AG10803 (cell line): ENCODE results near the gene GNG14.

Experiments used
- DNase-seq: peaks from one replicate; pipeline ENCODE4 v3.0.0; 2010; ENCODE audit warnings: low read depth
- H3K4me3 ChIP-seq: 2 replicates; pipeline ENCODE4 v1.5.1; 2011; ENCODE audit warnings: mild to moderate bottlenecking, low read length, control low read depth
- TF ChIP-seq, protein P1 (sequence below): conservative IDR thresholded peaks from 2 replicates; pipeline ENCODE4 v1.5.1; 2011; ENCODE audit warnings: mild to moderate bottlenecking, low read length, control low read depth, inconsistent platforms

The GNG14 gene

DNA sequence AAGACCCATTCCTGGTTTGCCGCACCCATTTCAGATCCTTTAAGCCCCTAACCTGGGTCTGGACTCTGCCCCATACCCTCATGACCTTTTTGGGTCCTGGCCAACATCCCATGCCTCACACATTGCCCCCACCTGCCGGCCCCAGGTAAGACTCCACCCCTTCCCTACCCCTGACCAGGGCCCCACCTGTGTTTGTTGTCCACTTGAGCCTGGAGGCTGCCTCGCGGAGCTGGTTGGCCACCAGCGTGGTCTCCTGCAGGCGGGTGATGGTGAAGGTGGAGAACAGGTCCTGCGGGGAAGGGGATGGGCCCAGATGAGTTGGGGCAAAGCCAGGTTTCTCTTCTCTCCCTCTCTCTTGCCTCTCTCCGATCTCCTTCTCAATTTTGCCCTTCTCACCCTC lies 40.8 kb upstream of the GNG14 start:
- no peak overlapping the region for H3K4me3 ChIP-seq
- TF ChIP-seq, protein P1, sequence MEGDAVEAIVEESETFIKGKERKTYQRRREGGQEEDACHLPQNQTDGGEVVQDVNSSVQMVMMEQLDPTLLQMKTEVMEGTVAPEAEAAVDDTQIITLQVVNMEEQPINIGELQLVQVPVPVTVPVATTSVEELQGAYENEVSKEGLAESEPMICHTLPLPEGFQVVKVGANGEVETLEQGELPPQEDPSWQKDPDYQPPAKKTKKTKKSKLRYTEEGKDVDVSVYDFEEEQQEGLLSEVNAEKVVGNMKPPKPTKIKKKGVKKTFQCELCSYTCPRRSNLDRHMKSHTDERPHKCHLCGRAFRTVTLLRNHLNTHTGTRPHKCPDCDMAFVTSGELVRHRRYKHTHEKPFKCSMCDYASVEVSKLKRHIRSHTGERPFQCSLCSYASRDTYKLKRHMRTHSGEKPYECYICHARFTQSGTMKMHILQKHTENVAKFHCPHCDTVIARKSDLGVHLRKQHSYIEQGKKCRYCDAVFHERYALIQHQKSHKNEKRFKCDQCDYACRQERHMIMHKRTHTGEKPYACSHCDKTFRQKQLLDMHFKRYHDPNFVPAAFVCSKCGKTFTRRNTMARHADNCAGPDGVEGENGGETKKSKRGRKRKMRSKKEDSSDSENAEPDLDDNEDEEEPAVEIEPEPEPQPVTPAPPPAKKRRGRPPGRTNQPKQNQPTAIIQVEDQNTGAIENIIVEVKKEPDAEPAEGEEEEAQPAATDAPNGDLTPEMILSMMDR, result no peak
- DNase-seq, result no peak

DNA sequence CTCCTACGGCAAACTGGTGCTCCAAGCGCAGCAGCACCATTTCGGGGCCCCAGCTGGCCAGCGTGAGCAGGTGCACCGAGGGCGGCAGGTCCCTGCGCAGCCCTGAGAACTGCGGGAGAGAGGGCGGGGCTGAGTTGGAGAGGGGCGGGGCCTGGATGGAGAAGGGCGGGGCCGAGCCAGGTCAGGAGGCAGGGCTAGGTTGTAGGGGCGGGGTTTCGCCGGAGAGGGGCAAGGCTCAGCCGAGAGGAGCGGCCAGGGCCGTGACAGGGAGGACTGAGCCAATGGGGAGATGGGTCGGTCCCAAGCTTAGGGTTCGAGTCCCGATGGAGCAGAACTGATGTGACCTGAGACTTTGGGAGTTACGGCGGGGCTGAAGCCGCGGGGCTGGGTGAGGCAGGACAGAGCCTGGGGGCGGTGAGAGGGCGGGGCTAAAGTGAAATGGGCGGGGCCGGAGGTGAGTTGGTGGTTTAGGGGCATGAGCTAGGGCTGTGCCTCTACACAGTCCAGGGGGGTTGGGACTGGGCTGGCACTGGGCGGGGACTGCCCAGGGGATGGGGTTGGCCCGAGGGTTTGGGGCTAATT lies 40.2 kb upstream of the GNG14 start:
- H3K4me3 ChIP-seq, result no peak overlapping the region
- TF ChIP-seq, protein P1, result no peak
- peak; percentile 16 for DNase-seq

DNA sequence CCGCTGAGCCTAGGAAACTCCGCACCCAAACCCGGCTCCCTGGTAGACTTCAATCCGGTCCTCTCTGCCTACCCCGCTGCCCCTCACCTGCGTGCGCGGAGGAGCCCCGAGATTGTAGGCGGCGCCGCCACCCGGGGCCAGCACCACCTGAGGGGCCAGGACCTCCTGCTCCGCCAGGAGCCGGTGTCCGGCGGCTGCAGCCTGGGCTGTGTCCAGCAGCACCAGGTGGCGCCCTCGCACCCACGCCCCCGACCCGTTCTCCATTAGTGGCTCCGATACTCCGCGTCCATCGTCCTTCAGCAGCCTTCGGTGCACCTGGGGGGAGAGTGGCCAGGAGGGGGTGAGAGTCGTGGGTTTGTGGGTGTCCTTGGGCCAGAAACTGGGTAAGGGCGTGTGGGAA lies 39.7 kb upstream of the GNG14 start:
- TF ChIP-seq, protein P1, result no peak; the same call in 1 of the 2 replicates
- H3K4me3 ChIP-seq, result no peak overlapping the region
- no peak for DNase-seq

DNA sequence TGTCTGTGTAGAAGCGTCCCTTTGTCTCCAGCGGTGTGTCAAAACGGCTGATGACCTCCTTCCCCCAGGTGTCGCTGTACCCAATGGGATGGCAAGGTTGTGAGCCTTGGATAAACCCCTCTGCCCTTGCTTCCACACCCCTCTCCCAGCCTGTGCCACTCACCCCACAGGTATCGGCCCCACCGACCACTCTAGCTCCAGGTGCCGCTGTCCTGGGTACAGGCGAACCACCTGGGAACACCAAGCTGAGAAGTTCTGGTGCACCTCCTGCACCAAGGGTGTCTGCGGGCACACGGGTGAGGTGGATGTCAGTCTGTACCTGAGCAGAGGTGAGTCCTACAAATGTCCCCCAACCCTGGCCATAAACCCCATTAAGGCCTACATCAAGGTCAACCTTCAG lies 37.9 kb upstream of the GNG14 start:
- TF ChIP-seq, protein P1, result no peak
- no peak for DNase-seq
- no peak overlapping the region for H3K4me3 ChIP-seq

DNA sequence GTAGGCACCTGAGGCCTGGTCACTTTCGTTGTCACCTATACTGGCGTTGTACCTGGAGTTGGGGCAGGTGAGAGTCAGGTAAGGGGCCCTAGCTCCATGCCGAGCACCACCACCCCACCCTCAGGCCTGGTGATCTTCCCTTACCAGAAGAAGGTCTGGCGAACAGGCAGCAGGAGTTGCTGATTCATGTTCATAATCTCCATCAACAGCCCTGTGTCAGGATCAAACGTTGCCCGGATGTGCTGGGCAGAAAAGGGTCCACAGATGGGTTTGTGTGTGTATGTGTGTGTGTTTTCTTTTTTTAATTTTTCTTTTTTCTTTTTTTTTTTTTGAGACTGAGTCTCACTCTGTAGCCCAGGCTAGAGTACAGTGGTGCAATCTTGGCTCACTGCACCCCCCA lies 35.6 kb upstream of the GNG14 start:
- no peak overlapping the region for H3K4me3 ChIP-seq
- TF ChIP-seq, protein P1, result no peak
- DNase-seq, result no peak

DNA sequence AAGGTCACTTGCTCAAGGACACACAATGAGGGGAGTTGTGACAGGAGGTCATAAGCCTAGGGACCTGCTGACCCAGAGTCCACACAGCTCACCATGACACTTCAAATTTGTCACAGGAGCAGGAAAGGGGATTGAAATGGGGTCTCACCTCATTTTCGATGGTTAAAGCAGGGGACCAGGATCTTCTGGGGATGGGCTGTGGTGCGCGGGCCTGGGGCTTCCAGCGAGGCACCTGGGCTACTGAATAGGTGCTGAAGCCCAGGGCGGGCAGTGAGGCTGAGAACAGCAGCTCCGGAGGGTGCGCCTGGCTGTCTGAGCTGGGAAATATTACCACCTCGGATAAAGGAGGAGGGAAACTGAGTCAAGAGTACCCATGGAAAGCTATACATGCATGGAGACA lies 32.3 kb upstream of the GNG14 start:
- TF ChIP-seq, protein P1, result no peak
- no peak overlapping the region for H3K4me3 ChIP-seq
- DNase-seq, result no peak

DNA sequence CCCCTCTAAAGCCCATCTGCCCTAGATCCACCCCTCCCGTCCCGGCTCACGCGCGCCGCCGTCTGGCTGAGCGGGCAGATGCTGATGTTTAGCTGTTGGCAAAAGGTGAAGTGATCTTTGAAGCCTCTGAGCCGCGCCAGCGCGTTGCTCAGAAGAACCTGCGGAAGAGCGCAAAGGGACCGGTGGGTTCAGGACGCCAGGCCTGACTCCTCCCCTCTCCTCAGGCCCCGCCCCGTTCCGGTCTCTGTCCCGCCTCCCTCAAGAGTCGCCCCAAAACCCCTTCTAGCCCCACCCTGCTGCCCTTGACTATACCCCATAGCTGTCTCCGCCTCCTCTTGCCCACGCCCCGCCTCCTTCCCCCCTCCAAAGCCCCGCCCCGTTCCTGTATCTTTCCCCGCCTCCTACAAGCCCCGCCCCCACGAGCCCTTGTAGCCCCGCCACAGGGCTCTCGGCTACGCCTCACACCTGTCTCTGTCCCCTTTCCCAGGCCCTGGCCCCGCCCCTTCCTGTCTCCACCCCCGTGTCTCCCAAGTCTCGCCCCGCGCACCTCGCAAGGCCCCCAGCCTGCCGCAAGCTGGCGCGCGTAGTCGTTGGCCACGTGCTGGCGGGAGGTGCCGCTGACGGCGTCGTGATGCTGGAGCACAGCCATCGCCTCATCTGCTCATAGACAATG lies 30.8 kb upstream of the GNG14 start:
- TF ChIP-seq, protein P1, result no peak
- DNase-seq, result no peak
- no peak overlapping the region for H3K4me3 ChIP-seq
